ENCODE results near the gene MAPK7. TPM values are rescaled to one million over a fixed set of nuclear protein-coding genes. Genes with fewer than 3 reads are reported as not detected.

Gene MAPK7
- total and polyA plus RNA-seq, 10 of the 15 experiments (the other 5 are each of a cell fraction or from before 2014, with no cell fraction given), result 0.37 to 13.5 (median 5.6) TPM

DNA sequence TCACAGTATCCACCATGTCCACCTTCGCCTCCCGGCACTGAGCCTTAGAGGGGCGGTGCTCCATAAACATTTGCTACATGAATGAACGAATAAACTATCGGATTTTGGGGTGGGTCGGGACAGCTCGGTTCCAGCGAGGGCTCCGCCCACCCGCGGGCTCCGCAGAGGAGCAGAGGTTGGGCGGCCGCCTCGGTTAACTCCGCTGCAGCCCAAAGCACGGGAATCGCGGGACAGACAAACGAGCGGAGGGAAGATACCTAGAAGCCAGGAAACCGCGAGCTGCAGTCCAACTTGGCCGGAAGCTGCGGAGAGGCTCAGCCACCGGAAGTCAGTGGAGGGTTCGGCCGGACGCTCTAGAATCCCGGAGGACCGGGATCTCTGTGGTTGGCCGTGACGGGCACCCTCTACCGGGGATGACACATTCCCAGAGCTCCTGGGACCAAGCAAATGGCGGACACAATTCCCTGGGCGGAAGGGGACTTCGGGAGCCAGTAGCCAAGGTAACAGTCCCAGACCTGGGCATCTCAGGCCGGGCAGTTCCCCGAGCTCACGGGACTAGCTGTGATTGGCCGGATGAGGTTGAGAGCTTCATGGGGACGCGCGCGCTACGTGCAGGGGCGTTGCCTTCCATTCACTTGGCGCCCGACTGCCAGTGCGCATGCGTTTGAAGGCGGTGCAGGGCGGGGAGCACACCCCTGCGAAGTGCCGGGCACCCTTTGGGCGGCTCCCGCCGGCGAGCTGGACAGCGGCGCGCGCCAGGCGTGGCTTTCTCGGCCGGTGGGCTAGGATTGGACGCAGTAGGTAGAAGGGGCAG lies 489 bp upstream of the MAPK7 start (continued):
- TF ChIP-seq TCF7 (IDR thresholded peaks at IDR 0.05; ENCODE audit: borderline replicate concordance) (no peak), ATF7 (IDR thresholded peaks at IDR 0.05; ENCODE audit: low read depth) (0 out of 2 replicates have a peak, but pooled peaks have one; percentile 27), PML (IDR thresholded peaks at IDR 0.05; ENCODE audit: low read length) (peak; percentile 90; the same call in 1 of the 2 replicates), PAX5 (IDR thresholded peaks at IDR 0.05; ENCODE audit: borderline replicate concordance, low read depth, low read length) (peak; percentile 34; the same call in 1 of the 2 replicates), EGR1 (IDR thresholded peaks at IDR 0.05; ENCODE audit: borderline replicate concordance in 1 of 2, low read depth in 2 of 2, low read length in 2 of 2) (peak; percentile 21 to 55; a peak in 2 of 3 replicates), FOXK2 (IDR thresholded peaks at IDR 0.05) (no peak), CREM (IDR thresholded peaks at IDR 0.05; ENCODE audit: low read depth) (peak; percentile 31; the same call in 1 of the 2 replicates), RBBP5 (conservative IDR thresholded peaks at IDR 0.05) (peak; percentile 82; the same call in 1 of the 2 replicates), POLR2A (IDR thresholded peaks at IDR 0.05; ENCODE audit: low read depth, low read length) (peak; percentile 88), SUZ12 (IDR thresholded peaks at IDR 0.05; ENCODE audit: unreplicated experiment) (no peak), CBFB (IDR thresholded peaks at IDR 0.05; ENCODE audit: low read depth) (peak; percentile 88), RELA (IDR thresholded peaks at IDR 0.05; ENCODE audit: borderline replicate concordance, partially characterized antibody) (peak; percentile 69), HDGF (IDR thresholded peaks at IDR 0.05) (peak; percentile 99), NBN (IDR thresholded peaks at IDR 0.05) (peak; percentile 80), SIN3A (IDR thresholded peaks at IDR 0.05; ENCODE audit: low read depth, low read length) (peak; percentile 78; the same call in 1 of the 2 replicates), POU2F2 (IDR thresholded peaks at IDR 0.05; ENCODE audit: borderline replicate concordance, low read depth, low read length) (peak; percentile 25; the same call in 1 of the 3 replicates), GABPA (IDR thresholded peaks at IDR 0.05; ENCODE audit: low read depth) (peak; percentile 93), JUNB (IDR thresholded peaks at IDR 0.05) (no peak), ZNF207 (IDR thresholded peaks at IDR 0.05; ENCODE audit: borderline replicate concordance) (0 out of 2 replicates have a peak, but pooled peaks have one; percentile 19)
- TF ChIP-seq, protein P1, sequence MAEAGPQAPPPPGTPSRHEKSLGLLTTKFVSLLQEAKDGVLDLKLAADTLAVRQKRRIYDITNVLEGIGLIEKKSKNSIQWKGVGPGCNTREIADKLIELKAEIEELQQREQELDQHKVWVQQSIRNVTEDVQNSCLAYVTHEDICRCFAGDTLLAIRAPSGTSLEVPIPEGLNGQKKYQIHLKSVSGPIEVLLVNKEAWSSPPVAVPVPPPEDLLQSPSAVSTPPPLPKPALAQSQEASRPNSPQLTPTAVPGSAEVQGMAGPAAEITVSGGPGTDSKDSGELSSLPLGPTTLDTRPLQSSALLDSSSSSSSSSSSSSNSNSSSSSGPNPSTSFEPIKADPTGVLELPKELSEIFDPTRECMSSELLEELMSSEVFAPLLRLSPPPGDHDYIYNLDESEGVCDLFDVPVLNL (IDR thresholded peaks at IDR 0.05; ENCODE audit: low read depth, low read length), result peak; percentile 67; the same call in 1 of the 2 replicates
- TF ChIP-seq, protein P2, sequence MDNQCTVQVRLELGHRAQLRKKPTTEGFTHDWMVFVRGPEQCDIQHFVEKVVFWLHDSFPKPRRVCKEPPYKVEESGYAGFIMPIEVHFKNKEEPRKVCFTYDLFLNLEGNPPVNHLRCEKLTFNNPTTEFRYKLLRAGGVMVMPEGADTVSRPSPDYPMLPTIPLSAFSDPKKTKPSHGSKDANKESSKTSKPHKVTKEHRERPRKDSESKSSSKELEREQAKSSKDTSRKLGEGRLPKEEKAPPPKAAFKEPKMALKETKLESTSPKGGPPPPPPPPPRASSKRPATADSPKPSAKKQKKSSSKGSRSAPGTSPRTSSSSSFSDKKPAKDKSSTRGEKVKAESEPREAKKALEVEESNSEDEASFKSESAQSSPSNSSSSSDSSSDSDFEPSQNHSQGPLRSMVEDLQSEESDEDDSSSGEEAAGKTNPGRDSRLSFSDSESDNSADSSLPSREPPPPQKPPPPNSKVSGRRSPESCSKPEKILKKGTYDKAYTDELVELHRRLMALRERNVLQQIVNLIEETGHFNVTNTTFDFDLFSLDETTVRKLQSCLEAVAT (IDR thresholded peaks at IDR 0.05), result peak; percentile 72; the same call in 1 of the 2 replicates
- TF ChIP-seq, protein P3, sequence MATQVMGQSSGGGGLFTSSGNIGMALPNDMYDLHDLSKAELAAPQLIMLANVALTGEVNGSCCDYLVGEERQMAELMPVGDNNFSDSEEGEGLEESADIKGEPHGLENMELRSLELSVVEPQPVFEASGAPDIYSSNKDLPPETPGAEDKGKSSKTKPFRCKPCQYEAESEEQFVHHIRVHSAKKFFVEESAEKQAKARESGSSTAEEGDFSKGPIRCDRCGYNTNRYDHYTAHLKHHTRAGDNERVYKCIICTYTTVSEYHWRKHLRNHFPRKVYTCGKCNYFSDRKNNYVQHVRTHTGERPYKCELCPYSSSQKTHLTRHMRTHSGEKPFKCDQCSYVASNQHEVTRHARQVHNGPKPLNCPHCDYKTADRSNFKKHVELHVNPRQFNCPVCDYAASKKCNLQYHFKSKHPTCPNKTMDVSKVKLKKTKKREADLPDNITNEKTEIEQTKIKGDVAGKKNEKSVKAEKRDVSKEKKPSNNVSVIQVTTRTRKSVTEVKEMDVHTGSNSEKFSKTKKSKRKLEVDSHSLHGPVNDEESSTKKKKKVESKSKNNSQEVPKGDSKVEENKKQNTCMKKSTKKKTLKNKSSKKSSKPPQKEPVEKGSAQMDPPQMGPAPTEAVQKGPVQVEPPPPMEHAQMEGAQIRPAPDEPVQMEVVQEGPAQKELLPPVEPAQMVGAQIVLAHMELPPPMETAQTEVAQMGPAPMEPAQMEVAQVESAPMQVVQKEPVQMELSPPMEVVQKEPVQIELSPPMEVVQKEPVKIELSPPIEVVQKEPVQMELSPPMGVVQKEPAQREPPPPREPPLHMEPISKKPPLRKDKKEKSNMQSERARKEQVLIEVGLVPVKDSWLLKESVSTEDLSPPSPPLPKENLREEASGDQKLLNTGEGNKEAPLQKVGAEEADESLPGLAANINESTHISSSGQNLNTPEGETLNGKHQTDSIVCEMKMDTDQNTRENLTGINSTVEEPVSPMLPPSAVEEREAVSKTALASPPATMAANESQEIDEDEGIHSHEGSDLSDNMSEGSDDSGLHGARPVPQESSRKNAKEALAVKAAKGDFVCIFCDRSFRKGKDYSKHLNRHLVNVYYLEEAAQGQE (IDR thresholded peaks at IDR 0.05; ENCODE audit: low read depth, low read length), result peak; percentile 88
- TF ChIP-seq, protein P4, sequence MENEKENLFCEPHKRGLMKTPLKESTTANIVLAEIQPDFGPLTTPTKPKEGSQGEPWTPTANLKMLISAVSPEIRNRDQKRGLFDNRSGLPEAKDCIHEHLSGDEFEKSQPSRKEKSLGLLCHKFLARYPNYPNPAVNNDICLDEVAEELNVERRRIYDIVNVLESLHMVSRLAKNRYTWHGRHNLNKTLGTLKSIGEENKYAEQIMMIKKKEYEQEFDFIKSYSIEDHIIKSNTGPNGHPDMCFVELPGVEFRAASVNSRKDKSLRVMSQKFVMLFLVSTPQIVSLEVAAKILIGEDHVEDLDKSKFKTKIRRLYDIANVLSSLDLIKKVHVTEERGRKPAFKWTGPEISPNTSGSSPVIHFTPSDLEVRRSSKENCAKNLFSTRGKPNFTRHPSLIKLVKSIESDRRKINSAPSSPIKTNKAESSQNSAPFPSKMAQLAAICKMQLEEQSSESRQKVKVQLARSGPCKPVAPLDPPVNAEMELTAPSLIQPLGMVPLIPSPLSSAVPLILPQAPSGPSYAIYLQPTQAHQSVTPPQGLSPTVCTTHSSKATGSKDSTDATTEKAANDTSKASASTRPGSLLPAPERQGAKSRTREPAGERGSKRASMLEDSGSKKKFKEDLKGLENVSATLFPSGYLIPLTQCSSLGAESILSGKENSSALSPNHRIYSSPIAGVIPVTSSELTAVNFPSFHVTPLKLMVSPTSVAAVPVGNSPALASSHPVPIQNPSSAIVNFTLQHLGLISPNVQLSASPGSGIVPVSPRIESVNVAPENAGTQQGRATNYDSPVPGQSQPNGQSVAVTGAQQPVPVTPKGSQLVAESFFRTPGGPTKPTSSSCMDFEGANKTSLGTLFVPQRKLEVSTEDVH (IDR thresholded peaks at IDR 0.05; ENCODE audit: low read depth, partially characterized antibody), result peak; percentile 75
